BLaER1 (cell line): ENCODE measurements around the gene NSUN7.
A peak's percentile ranks its signal among the peaks of the same experiment; 100 is the strongest.

Experiments
- H3K27ac ChIP-seq: shearing (Covaris generic); formaldehyde crosslinking; 2 replicates; pipeline ENCODE4 v1.8.1; 2022
- H3K27me3 ChIP-seq: shearing (Covaris generic); formaldehyde crosslinking; 2 replicates; pipeline ENCODE4 v1.8.1; 2022
- H3K36me3 ChIP-seq: shearing (Covaris generic); formaldehyde crosslinking; 2 replicates; pipeline ENCODE4 v1.8.1; 2022
- H3K4me1 ChIP-seq: shearing (Covaris generic); formaldehyde crosslinking; 2 replicates; pipeline ENCODE4 v1.8.1; 2022
- H3K4me2 ChIP-seq: shearing (Covaris generic); formaldehyde crosslinking; 2 replicates; pipeline ENCODE4 v1.8.1; 2022
- H3K4me3 ChIP-seq: shearing (Covaris generic); formaldehyde crosslinking; 2 replicates; pipeline ENCODE4 v1.8.1; 2022
- H3K9ac ChIP-seq: shearing (Covaris generic); formaldehyde crosslinking; 2 replicates; pipeline ENCODE4 v1.8.1; 2022
- H3K9me3 ChIP-seq: shearing (Covaris generic); formaldehyde crosslinking; 2 replicates; pipeline ENCODE4 v1.8.1; 2022
- H4K20me1 ChIP-seq: shearing (Covaris generic); formaldehyde crosslinking; 2 replicates; pipeline ENCODE4 v1.8.1; 2022
- Cebpa-rat ChIP-seq: shearing (Covaris generic); IDR thresholded peaks from 2 replicates; pipeline ENCODE4 v1.8.1; 2022

Gene NSUN7

GRCh38 chr4:40829586-40829985, 79.8 kb downstream of the NSUN7 start:
- Histone ChIP-seq H3K4me2 (no peak overlapping the region), H3K27ac (no peak overlapping the region), H3K4me3 (no peak overlapping the region), H4K20me1 (peaks cover 79% of the 10 kb centered on the region), H3K9me3 (peaks cover 43% of the 10 kb centered on the region), H3K9ac (no peak overlapping the region), H3K36me3 (peaks cover 100% of the 10 kb centered on the region), H3K4me1 (peaks cover 50% of the 10 kb centered on the region), H3K27me3 (no peaks in the 10 kb centered on the region)
- no peak for TF ChIP-seq Cebpa-rat

GRCh38 chr4:40831146-40831907, 81.6 kb downstream of the NSUN7 start:
- Histone ChIP-seq H3K4me2 (no peak overlapping the region), H3K27ac (no peak overlapping the region), H3K36me3 (peaks cover 100% of the 10 kb centered on the region), H4K20me1 (peaks cover 79% of the 10 kb centered on the region), H3K4me1 (peaks cover 50% of the 10 kb centered on the region), H3K27me3 (no peaks in the 10 kb centered on the region), H3K4me3 (no peak overlapping the region), H3K9ac (no peak overlapping the region), H3K9me3 (peaks cover 43% of the 10 kb centered on the region)
- no peak for TF ChIP-seq Cebpa-rat

GRCh38 chr4:40832175-40832574, 82.4 kb downstream of the NSUN7 start:
- Histone ChIP-seq H3K36me3 (peaks cover 100% of the 10 kb centered on the region), H4K20me1 (peaks cover 79% of the 10 kb centered on the region), H3K27ac (no peak overlapping the region), H3K4me1 (peaks cover 50% of the 10 kb centered on the region), H3K9me3 (peaks cover 43% of the 10 kb centered on the region), H3K4me2 (no peak overlapping the region), H3K27me3 (no peaks in the 10 kb centered on the region), H3K9ac (no peak overlapping the region), H3K4me3 (no peak overlapping the region)
- no peak for TF ChIP-seq Cebpa-rat

GRCh38 chr4:40833212-40833611, 83.5 kb downstream of the NSUN7 start:
- Histone ChIP-seq H3K4me2 (peak overlapping the region; percentile 54; the same call in 1 of the 2 replicates), H3K4me3 (no peak overlapping the region), H3K27me3 (no peaks in the 10 kb centered on the region), H3K9ac (no peak overlapping the region), H4K20me1 (peaks cover 78% of the 10 kb centered on the region), H3K36me3 (peaks cover 96% of the 10 kb centered on the region), H3K4me1 (peaks cover 52% of the 10 kb centered on the region), H3K27ac (no peak overlapping the region), H3K9me3 (peaks cover 33% of the 10 kb centered on the region)
- TF ChIP-seq Cebpa-rat = no peak

GRCh38 chr4:40837094-40837870, 87.5 kb downstream of the NSUN7 start:
- Histone ChIP-seq H3K27me3 (no peaks in the 10 kb centered on the region), H3K4me1 (peaks cover 91% of the 10 kb centered on the region), H3K9ac (peak overlapping the region; percentile 40), H3K27ac (peak overlapping the region; percentile 58), H3K4me2 (no peak overlapping the region), H4K20me1 (peaks cover 82% of the 10 kb centered on the region), H3K9me3 (no peaks in the 10 kb centered on the region), H3K4me3 (no peak overlapping the region), H3K36me3 (peaks cover 55% of the 10 kb centered on the region)
- no peak for TF ChIP-seq Cebpa-rat

GRCh38 chr4:40838742-40839141, 89.0 kb downstream of the NSUN7 start:
- Histone ChIP-seq H3K4me2 (0 out of 2 replicates have a peak overlapping the region, but pooled peaks have one; percentile 6), H3K36me3 (peaks cover 41% of the 10 kb centered on the region), H3K27ac (no peak overlapping the region), H3K27me3 (no peaks in the 10 kb centered on the region), H3K9ac (no peak overlapping the region), H3K4me1 (peaks cover 91% of the 10 kb centered on the region), H4K20me1 (peaks cover 76% of the 10 kb centered on the region), H3K9me3 (no peaks in the 10 kb centered on the region), H3K4me3 (no peak overlapping the region)
- no peak for TF ChIP-seq Cebpa-rat

GRCh38 chr4:40840255-40840984, 90.7 kb downstream of the NSUN7 start:
- Histone ChIP-seq H3K4me1 (peaks cover 91% of the 10 kb centered on the region), H3K4me3 (peak overlapping the region; percentile 60), H3K9me3 (no peaks in the 10 kb centered on the region), H3K9ac (peak overlapping the region; percentile 52; the same call in 1 of the 2 replicates), H4K20me1 (peaks cover 71% of the 10 kb centered on the region), H3K27me3 (no peaks in the 10 kb centered on the region), H3K27ac (peak overlapping the region; percentile 77), H3K4me2 (peak overlapping the region; percentile 93), H3K36me3 (peaks cover 24% of the 10 kb centered on the region)
- no peak for TF ChIP-seq Cebpa-rat

- Histone ChIP-seq H3K4me3 (peak overlapping the region; percentile 60), H3K27me3 (no peaks in the 10 kb centered on the region), H3K27ac (peak overlapping the region; percentile 77), H3K36me3 (peaks cover 17% of the 10 kb centered on the region), H3K9ac (peak overlapping the region; percentile 77; the same call in 1 of the 2 replicates), H3K9me3 (no peaks in the 10 kb centered on the region), H3K4me2 (peak overlapping the region; percentile 93), H3K4me1 (peaks cover 90% of the 10 kb centered on the region), H4K20me1 (peaks cover 67% of the 10 kb centered on the region)
- TF ChIP-seq Cebpa-rat = no peak
Observed at GRCh38 chr4:40840985-40841571, 91.3 kb downstream of the NSUN7 start.

- H4K20me1 ChIP-seq = peaks cover 65% of the 10 kb centered on the region
- H3K27ac ChIP-seq = peak overlapping the region; percentile 77
- H3K4me2 ChIP-seq = peak overlapping the region; percentile 93
- peak overlapping the region; percentile 60 for H3K4me3 ChIP-seq
- H3K36me3 ChIP-seq = peaks cover 7% of the 10 kb centered on the region
- peaks cover 90% of the 10 kb centered on the region for H3K4me1 ChIP-seq
- no peaks in the 10 kb centered on the region for H3K27me3 ChIP-seq
- TF ChIP-seq Cebpa-rat = peak; percentile 72
- peak overlapping the region; percentile 77 for H3K9ac ChIP-seq
- no peaks in the 10 kb centered on the region for H3K9me3 ChIP-seq
Observed at GRCh38 chr4:40842318-40842717, 92.6 kb downstream of the NSUN7 start.
